HG02623 (cell line): ENCODE measurements around the gene CFAP97.
"Not testable (repeated sequence)": the region's sequence is repeated elsewhere in the genome, so short reads cannot be mapped to it uniquely, and the experiment has no call there.

ENCODE experiments used
- ATAC-seq: cut with Tn5 transposase; IDR thresholded peaks from one replicate; pipeline ENCODE4 v1.9.1; 2021; ENCODE audit warnings: moderate library complexity; ENCODE audit not compliant: unreplicated experiment

Gene CFAP97

DNA sequence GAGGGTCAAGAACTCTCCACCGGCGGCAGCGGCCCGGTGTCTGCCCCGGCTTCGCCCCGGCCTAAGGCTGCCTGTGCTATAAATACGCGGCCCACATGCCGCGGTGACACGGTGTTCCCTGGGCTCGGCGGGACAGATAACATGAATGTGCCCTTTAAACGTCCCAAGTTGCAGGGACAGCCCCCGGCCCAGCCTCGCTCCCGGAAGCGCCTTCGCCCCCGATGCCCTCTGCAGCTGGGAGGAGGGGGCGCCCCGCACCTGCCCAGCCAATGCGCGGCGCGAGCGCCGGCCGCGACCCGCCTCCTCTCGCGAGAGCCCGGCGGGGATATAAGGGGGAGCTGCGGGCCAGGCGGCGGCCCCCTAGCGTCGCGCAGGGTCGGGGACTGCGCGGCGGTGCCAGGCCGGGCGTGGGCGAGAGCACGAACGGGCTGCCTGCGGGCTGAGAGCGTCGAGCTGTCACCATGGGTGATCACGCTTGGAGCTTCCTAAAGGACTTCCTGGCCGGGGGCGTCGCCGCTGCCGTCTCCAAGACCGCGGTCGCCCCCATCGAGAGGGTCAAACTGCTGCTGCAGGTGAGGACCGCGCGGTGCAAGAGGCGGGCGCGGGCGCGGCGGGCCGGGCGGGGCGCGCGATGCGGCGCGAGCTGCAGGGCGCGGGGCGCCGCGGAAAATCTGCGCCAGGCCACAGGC, 60.7 kb downstream of the CFAP97 start, which contains the start of gene SLC25A4:
TSS of gene SLC25A4 (plus strand) at position 355 of the 689 bp plus-strand sequence. CDS start at position 462, 107 bp downstream.
- ATAC-seq, result peak; percentile 93

DNA sequence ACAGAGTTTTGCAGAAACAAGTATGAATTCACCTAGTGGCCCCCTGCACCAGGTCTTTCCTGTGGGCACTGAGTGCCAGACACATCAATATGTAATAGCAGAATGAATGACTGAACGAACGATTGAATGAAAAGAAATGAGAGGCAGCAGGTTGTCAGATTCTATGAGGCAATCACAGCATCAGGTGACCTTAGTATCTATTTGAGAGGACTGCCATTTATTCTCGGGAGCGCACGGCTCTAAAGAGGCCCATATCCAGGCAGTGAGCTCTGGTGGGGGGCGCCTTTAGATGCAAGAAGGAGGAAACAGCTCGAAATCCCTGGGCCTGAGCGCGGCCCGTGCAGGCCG, 61.3 kb downstream of the CFAP97 start:
- ATAC-seq, result no peak

DNA sequence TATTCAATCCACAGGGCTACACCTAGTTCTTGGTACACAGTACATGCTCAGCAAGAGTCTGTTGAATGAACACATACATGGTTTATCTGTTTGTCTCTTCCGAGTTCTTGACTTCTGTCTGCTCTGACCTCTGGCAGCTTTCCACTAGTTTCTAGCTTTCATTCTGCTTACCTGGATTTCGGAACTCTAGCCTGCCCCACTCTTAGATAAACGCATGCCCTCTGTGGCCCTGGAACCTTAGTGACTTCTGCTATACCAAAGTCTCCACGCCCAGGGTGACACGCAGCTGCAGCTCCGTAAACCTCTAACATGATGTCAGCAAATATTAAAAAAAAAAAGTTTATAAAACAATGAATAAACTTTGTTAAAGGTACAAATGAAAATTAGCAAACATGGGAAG, 62.0 kb downstream of the CFAP97 start:
- ATAC-seq, result no peak

DNA sequence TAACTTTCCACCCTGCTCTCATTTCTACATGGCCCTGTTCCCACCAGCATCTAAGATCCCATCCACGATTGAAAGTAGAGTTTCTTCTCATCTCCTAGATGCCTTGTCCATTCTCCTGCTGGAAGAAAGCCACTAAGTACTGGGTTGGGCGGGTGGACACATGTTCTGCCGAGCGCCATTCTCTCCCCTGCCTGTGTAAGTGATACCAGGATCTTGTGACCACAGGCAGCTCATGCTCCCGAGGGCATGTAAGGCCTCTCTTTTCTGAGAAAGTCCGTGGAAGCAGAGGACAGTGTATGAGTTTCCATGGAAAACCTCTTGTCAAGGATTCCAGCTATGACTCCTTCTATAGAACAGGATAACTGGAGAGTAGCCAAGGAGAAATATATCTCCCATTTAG, 64.1 kb downstream of the CFAP97 start:
- ATAC-seq, result no peak

DNA sequence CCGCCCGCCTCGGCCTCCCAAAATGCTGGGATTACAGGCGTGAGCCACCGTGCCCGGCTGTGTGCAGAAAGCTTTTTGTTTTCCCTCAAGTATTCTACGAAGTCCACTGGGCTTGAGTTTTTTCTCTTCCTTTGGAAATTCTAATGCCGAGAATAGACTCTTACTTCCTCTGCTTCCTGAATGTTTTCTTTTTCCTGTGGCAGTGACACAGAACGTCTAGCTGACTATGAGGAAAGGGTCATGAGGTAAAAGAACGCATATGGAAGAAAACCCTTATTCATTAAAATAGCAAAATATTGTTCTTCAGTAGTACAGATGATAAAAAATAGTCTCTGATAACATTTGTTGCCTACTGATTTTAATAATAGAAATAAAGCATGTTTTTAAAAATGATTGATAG, 65.6 kb downstream of the CFAP97 start:
- no peak for ATAC-seq

DNA sequence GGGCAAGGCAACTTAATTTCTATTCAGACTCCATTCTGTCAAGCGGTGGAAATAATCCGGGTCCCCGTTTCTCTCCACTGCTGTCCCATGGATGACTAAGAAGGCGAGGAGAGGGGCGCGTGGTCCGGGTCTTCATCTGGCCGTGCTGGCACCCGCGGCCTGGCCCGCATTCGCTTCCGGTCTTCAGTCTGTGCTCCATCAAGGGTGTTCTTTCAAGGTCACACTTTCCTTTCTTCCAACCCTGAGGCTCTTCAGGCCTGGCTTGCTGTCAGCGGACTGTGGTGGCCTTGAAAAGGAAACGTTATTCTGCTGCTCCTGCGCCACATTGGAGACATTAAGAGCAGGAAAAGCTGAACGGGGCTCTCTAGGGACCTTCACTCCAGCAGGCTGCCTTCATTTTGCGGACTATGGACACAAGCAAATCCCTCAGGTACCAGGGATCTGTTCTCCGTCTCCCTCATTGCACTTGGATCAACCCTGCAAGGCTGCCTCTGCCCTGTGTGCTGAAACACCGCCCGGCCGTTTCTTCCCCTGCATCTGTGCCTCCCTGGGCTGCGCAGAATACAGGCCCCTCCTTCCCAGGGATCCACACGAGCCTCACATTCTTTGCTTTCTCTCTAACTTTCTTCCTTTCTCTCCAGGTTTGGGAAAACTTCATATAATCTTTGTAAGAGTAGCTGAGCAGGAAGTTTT, 66.4 kb downstream of the CFAP97 start:
- no peak for ATAC-seq

DNA sequence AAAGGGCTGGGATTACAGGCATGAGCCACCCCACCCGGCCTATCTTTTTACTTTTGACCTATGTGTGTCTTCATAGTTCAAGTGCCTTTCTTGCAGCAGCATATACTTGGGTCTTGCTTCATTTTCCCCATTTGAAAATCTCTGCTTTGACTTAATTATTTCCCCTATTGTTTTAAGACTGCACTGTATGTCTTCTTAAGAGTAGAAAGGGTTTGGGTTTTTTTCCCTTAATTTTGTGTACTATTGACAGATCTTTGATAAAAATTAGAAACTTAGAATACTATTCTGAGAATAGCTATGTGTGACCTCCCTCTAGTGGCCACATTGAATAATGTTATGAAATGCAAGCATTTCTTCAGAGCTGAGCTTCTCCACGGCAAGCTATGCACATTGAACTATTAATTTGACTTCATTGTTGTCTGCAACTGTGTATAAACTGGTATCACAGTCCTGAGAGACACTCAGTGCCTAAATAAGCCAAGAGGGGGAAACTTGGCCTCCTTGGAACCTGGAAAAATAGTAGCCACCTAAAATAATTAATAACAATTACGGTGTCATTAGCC, 69.4 kb downstream of the CFAP97 start:
- no peak for ATAC-seq

DNA sequence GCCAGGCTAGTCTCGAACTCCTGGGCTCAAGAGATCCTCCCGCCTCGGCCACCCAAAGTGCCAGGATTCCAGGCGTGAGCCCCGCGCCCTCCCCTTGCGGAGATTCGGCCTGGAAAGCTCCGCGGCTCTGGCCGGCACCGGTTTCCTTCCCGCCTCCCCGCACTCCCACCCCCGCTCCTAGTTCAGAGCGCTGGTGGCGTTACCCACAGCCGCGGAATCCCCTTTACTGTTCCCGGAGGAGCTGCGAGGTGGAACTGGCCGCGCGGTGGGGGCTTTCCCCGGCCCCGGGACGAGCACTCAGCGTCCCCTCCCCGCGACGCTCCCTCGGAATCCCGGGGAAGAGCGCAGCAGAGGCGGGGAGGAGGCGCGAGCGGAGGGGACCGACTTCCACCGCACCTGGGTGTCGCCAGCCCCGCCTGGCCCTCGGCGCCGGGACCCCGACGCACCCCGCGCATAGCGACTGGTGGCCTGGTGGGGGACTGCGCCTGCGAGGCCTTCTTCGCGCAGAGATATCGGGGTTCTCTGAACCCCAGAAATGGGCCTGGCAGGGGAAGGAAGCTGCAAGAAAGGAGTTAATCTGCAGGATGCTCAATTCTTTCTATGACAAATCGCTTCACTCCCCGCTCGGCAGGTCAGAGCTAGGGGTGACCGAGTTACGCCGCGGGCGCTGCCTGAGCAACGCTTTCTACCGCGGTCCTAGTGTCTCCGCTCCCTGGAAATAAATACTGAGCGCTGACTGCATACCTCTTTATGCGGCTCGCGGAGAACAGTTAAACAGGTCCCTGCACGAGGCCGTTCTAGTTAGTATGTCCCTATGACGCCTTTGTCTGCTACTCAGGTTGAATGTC, 75.3 kb downstream of the CFAP97 start:
- ATAC-seq, result no peak

DNA sequence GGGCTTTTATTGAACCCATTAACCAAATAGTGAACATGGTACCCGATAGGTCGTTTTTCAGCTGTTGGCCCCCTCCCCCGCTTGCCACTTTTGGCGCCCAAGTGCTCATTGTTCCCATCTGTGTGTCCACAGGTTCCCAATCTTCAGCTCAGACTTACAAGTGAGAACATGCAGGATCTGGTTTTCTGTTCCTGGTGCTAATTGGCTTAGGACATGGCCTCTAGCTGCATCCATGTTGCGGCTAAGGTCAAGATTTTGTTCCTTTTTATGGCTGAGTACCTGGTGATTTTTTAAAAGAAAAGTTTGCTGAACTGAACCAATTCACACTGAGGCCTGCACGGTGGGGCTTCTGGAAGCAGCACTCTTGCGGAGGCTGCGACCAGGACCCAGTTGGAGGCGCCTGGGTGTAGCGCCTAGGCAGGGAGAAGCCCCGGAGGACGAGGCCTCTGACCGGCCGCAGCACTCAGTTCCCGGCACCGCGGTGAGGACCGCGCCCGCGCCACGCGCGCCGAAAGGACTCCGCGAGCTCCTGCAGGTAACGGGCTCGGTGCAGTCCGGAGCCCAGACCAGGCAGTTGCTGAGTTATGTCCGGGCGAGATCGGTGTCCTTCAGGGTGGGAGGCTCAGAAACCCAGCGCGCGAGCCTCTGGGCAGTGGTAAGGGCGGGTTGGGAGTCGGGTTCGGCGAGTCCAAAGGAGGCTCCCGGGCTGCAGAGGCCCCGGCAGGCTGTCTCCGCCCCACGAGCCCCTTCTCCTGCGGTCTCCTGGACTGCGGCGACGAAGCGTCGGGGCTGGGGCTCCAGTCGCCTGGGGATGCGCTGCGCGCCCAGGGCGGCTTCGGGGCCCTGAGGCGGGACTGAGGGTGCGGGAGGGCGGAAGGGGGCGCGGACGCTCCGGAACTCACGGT, 76.5 kb downstream of the CFAP97 start:
- ATAC-seq, result no peak

DNA sequence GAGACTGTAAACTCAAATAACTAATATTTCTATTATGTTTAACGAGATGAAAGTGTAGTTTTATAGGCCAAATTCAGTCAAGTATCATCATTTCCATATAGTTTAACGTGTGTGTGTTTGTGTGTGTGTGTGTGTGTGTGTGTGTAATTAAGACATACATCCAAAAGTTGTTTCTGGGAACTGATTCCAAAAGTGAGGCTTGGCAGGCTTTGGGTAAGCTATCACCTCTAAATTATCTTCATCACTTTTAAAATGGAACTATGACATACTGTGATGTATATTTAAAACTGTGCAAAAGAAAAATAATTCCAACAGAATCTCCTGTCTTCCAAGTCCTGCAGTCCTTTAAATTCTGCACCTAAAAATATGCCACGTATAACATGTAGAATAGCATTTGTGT, 79.8 kb downstream of the CFAP97 start:
- no peak for ATAC-seq

DNA sequence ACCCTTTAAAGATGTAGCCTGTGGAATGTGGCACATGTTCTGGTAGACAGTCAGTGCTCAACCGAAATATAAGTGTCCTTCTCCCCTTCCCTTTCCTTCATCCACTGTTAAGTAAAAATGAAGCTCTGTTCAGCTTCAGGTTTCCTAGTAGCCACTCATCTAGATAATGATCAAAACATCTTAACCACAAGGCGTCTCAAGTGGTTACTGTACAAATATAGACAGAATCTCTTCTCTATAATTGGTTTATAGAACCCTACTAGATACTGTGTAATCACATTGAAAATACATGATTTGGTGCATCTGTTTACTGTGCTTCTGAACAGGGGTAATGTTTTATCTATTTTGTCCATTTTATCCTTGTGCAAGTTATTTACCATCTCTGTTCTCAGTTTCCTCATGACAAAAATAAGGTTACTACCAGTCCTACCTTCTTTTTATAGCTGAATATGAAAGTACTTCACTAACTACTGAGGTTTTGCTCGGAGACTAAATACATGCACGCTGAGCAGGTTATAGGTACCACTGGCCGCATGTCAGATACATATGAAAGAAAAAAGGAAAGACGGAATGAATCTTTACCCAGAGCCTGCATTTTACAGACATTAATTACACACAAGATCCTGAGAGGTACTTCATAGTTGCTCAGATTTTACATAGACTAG, 81.0 kb downstream of the CFAP97 start:
- peak; percentile 61 for ATAC-seq

DNA sequence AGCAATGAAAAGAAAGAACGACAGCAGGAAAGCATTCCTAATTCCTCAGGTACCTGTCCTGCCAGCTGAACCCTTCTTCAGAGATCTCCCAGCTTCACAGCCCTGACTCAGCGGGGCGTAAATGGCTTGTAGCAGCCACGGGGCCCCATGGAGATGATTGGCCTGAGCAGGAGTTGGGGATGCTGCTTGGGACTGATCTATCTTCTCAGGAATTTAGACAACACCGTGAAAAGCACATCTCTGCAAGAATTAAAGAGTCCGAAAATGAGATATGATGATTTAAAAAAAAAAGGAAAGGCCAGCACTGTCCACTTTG, 83.2 kb downstream of the CFAP97 start:
- no peak for ATAC-seq

DNA sequence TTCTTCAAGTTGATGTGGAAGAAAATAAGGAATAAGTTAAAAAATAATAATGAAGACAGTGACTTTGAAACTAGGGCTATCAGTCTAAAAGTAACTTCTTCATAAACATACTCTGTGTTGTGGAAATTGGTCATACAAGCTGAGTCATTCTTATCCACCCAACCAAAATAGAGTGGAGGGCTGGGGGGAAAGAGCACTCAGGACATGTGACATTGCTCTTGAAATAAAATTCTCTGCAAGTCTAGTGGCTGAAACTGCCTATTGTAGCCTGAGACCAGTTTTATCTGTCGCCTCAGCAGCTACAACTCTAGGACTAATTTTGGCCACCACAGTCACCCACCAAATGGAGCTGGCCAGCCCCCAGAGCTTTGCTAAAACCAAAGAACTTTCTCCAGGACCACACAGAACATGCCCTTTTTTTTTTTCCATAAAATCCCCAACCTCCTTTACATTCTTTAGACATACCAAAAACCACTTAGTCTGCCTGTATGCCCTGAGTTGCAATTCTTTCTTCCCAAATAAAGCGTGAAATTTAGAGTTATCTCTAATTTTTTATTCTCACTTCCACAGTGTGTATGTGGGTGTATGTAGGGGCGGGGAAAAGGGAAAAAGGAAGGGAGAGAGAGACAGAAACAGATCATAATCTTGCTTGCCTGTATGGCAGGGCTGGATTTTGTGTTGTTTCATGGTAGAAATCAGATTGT, 83.7 kb downstream of the CFAP97 start:
- ATAC-seq, result no peak

DNA sequence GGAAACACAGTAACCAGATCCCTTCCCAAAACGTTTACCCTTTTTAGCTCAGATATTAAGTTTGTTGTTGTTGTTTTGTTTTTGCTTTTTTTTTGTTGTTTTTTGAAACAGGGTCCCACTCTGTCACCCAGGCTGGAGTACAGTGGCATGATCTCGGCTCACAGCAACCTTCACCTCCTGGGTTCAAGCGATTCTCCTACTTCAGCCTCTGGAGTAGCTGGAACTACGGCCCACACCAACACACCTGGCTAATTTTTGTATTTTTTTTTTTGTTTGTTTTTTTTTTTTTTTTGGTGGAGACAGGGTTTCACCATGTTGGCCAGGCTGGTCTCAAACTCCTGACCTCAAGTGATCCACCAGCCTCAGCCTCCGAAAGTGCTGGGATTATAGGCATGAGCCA, 84.3 kb downstream of the CFAP97 start:
- ATAC-seq, result not testable (repeated sequence)

DNA sequence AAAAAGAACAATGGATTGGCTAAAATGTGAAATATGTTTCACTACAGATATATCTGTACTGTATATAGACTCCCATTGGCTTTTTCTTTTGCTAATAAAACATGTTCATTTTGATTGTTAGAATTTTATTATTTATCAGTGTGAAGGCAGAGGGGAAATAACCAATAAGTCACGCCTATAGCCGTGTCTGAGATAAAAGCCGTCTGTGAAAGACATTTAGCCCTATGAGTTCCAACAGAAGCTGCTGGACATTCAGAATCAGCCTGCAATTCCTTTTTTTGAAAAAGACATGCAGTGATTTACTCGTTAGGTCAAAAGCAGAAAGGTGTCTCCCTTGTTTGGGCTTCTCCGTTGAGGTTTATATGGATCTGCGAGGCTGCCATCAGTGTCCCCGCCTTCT, 84.9 kb downstream of the CFAP97 start:
- ATAC-seq, result no peak

DNA sequence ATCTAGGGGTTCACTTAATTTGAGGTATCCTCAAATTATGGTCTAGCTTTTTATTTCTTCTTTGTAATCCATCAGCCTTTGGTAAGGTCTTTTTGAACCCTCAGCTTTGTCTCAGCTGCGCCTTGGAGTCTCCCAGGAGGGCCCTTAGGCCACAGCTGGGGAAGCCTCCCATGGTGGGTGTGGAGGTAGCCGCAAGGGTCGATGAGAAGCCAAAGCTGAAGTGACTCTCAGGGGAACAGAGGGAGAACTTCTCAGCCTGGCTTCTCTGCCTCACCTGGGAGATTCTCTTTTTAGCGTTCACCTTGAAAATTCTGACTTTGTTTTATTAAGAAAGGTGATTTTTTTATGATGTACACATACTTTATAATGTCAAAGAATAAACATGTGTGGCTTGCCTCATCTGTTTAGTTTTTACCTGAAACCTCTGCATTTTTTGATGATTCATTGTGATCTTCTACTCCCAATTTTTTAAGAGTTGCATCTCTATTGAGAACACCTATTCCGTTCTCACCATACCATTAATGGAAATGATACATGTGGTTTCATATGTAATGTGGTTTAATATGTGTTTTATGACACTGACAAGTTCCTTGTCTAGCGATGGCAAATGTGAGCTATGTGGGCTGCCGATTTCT, 86.4 kb downstream of the CFAP97 start:
- no peak for ATAC-seq

DNA sequence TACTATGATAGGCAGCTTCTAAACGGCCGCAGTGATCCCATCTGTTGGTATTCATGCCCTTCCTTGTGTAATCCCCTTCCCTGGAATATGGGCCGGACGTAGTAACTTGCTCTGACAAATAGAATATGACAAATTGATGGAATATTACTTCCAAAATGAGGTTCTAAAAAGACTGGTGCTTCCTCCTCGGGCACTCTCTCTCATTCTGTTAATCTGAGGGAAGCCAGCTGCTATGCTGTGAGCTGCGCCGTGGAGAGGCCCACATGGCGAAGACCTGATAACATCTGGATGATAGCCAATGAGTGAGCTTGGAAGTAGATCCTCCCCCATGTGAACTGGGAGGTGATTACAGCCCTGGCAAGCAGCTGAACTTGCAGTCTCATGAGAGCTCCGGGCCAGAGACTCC, 88.0 kb downstream of the CFAP97 start:
- no peak for ATAC-seq

DNA sequence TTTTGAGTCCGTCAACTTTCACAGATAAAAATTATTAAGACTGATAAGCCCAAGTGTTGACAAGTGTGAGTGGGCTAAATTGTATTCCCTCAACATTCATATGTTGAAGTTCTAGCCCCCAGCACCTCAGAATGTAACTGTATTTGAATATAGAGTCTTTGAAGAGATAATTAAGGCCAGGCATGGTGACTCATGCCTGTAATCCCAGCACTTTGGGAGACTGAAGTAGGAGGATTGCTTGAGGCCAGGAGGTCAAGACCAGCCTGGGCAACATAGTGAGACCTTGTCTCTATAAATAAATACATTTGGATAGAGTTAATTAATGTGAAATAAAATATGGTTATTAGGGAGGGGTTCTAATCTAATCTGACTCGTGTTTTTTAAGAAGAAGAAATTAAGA, 90.5 kb downstream of the CFAP97 start:
- ATAC-seq, result no peak

DNA sequence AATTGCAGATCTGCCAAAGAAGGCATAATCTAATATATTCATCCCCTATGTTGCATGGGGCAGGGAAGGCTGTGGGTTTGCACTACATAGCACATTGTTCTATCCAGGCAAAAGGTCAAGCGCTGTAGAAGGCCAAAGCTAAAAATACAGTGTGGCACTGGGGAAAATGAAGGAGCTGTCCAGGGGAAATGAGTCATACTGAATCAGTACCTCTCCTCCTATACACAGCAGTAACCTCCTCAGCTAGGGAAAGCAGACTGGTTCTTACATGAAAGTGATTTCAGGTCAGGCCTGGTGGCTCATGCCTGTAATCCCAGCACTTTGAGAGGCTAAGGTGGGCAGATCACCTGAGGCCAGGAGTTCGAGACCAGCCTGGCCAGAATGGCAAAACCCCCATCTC, 91.7 kb downstream of the CFAP97 start:
- no peak for ATAC-seq
